WI38 (cell line): Measurements from ENCODE around the gene PCIF1.

Source experiments
- H3K4me3 ChIP-seq: 2 replicates; pipeline ENCODE4 v1.5.1; 2011; ENCODE audit warnings: low read depth, mild to moderate bottlenecking, control low read depth, low read length
- CTCF ChIP-seq: IDR thresholded peaks from 2 replicates; pipeline ENCODE4 v1.5.1; 2012; ENCODE audit warnings: low read depth, mild to moderate bottlenecking, control low read depth, low read length

PCIF1 gene

GRCh38 chr20:45934586-45935415, at the start of gene PCIF1:
PCIF1 (plus strand) TSS chr20:45934683; CDS start chr20:45939000, 4,317 bp downstream.
- TF ChIP-seq CTCF = no peak
- H3K4me3 ChIP-seq = peak within 1 kb of the TSS; percentile 95

GRCh38 chr20:45886590-45887345, 47.7 kb upstream of the PCIF1 start:
- no peak for TF ChIP-seq CTCF
- no peak overlapping the region for H3K4me3 ChIP-seq

GRCh38 chr20:45887346-45887715, 47.2 kb upstream of the PCIF1 start, which contains the start of gene SPATA25:
SPATA25 (minus strand) TSS chr20:45887622; CDS start chr20:45887590, 32 bp downstream.
- TF ChIP-seq CTCF = no peak

GRCh38 chr20:45888681-45889080, 45.8 kb upstream of the PCIF1 start:
- no peak for TF ChIP-seq CTCF
- no peak overlapping the region for H3K4me3 ChIP-seq

More at GRCh38 chr20:45887346-45887715, 47.2 kb upstream of the PCIF1 start, which contains the start of gene SPATA25:
- no peak within 1 kb of the TSS for H3K4me3 ChIP-seq

GRCh38 chr20:45890077-45890984, 44.2 kb upstream of the PCIF1 start:
- peak; percentile 71 for TF ChIP-seq CTCF
- peak overlapping the region; percentile 83 for H3K4me3 ChIP-seq

GRCh38 chr20:45890985-45891983, 43.2 kb upstream of the PCIF1 start, which contains the start of the genes CTSA and NEURL2:
CTSA (plus strand) TSS chr20:45891335; CDS start chr20:45891569, 234 bp downstream.
NEURL2 (minus strand) TSS chr20:45891208; CDS start chr20:45890991, 217 bp downstream.
- H3K4me3 ChIP-seq = peak within 1 kb of the TSS; percentile 83
- TF ChIP-seq CTCF = no peak
